Fibroblast of the aortic adventitia (primary cell): ENCODE measurements around the gene FGF12. TPM values are rescaled to one million over a fixed set of nuclear protein-coding genes. Genes with fewer than 3 reads are reported as not detected.

Experiments
- DNase-seq: peaks from one replicate; pipeline ENCODE4 v3.0.0-alpha.2; 2010; ENCODE audit warnings: low read depth
- H3K4me3 ChIP-seq: 2 replicates; pipeline ENCODE4 v1.5.1; 2011; ENCODE audit warnings: low read depth, mild to moderate bottlenecking, control low read depth, low read length, moderate library complexity
- CTCF ChIP-seq: IDR thresholded peaks from 2 replicates; pipeline ENCODE4 v1.5.1; 2011; ENCODE audit warnings: mild to moderate bottlenecking, low read length, control low read depth, inconsistent platforms; ENCODE audit not compliant: insufficient read depth
- total RNA-seq: library from RNA; depleted of rRNA; stranded (reverse); fragments of >200 nt; gene quantifications from 2 replicates; pipeline ENCODE4 v1.2.3, GENCODE V29; 2012; ENCODE audit warnings: low replicate concordance

Gene FGF12
- total RNA-seq, 1 donor = 0.36 TPM

GRCh38 chr3:192216067-192216466, 511.3 kb downstream of the FGF12 start:
- TF ChIP-seq CTCF = no peak
- H3K4me3 ChIP-seq = no peak overlapping the region
- no peak for DNase-seq

- no peak for DNase-seq
- no peak for TF ChIP-seq CTCF
- no peak overlapping the region for H3K4me3 ChIP-seq
Observed at GRCh38 chr3:192212979-192213378, 514.4 kb downstream of the FGF12 start.

DNA sequence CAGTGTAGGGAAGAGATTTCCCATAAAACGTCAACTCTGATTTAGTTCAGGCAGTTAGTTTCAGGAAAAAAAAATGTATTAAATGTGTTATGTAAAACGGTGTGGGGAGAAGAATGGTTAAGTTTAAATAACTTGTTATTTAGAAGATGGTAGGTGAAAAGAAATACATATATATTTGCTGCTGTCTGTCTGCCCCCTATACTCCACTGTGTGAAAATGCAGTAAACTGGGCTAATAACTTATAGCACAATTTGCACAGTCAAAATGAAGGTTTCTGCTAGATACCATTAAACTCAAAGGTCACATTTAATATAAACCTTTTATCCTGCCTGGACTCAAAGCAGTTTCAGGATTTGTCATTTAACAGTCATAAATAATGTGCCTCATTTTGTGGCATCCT, 515.0 kb downstream of the FGF12 start:
- no peak for DNase-seq

DNA sequence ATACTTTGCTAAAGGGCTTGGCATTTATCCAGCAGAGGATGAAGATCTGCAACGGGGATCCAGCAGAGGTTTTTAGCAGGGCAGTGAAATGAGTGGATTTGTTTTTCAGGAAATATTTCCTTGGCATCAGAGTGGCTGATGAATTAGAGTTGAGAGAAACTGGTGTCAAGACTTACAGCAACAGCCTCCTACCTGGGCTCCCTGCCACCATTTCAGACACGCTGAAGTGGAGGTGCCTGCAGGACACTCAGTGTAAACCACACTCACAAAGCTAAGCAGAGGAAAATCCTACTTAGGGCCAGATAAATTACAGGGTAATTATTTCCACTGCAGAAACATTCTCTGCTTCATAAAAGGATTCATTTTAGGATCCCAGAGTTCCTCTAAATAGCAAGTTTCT, 519.7 kb downstream of the FGF12 start:
- no peak overlapping the region for H3K4me3 ChIP-seq
- TF ChIP-seq CTCF = no peak
- DNase-seq = no peak

More for the DNA sequence above, 515.0 kb downstream of the FGF12 start:
- no peak overlapping the region for H3K4me3 ChIP-seq
- no peak for TF ChIP-seq CTCF

DNA sequence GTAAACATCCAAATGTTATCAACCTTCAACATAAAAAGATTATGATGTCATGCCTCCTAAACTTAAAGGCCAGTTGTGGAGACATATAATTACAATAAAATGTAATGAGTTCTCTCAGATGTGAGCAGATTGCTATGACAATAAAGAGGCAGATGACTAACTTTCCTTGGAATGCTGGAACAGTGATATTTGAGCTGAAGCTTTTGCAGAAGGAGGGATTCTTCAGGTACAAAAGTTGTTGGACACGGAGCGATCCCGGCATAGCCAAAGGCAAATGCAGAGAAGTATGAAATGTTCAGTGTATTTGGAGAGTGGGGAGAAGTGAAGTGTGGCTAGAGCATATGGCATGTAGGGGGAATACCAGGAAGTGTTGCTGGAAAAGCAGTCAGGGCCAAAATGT, 520.1 kb downstream of the FGF12 start:
- DNase-seq = no peak
- TF ChIP-seq CTCF = no peak
- H3K4me3 ChIP-seq = no peak overlapping the region

DNA sequence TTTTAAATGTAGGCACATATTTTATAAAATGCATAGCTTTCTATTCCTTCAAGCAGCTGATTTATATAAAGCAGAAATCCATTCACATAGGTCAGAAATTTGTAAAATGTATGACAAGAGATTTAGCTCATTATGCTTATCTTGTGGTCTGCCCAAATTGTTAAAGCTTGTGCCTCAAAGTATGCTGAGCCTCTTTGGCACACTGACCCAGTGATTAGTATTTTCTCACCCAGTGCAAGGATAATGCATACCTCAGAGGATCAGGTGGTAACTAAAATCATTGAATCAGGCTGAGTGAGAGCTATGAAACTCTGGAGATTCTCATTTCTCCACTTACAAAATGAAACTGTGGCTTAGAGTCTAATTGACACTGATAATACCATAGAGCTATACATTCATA, 533.3 kb downstream of the FGF12 start:
- H3K4me3 ChIP-seq = no peak overlapping the region
- no peak for DNase-seq
- TF ChIP-seq CTCF = no peak

DNA sequence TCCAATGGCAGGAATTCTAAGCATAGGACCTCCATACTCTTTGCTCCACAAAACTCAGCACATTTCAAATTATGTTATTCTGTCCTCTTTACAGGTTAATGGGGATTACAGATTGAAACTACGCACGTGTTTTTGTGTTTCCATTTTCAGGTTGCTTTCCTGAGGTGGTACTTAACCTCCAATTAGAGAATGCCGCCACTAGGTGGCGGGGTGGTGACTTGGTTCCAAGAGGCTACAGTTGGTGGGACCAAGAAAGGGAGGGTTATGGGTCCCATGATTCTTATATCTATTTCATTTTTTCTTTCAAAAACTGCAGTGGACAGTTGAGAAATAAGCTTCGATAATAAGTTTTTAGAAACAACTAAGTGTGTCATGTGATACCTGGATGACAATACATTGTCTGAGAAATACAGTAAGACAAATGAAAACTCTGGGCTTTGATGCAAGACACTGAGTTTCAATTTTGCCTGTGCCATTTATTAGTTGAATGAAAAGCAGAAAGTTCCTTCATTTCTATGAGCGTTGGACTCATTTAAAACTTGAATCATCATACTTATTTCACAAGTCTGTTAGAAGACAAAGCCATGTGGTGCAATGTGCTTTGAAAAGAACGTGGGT, 539.0 kb downstream of the FGF12 start:
- no peak overlapping the region for H3K4me3 ChIP-seq
- DNase-seq = peak; percentile 25
- TF ChIP-seq CTCF = peak; percentile 54
